Psoas muscle (tissue), 8 donors: ENCODE data around the gene CLIC5. TPM values are rescaled to one million over a fixed set of nuclear protein-coding genes. Genes with fewer than 3 reads are reported as not detected.

Experiments
- ATAC-seq, 4 donors: fragments of 200-7000 bp; cut with Tn5 transposase; one replicate each; pipeline ENCODE4 v1.9.1; 2020; ENCODE audit warnings: moderate library complexity in 3 of 4, mild to moderate bottlenecking in 2 of 4
- DNase-seq, 2 donors: peaks; one replicate each; pipeline ENCODE4 v3.0.0-alpha.2; 2020
- H3K27ac ChIP-seq: fragments of 200-600 bp; one replicate; pipeline ENCODE4 v1.8.0; 2022
- H3K27me3 ChIP-seq, 3 donors: fragments of 200-600 bp in 1 of 3; one replicate each; pipeline versions ENCODE4 v1.6.1 to v1.8.0; 2013 to 2022; ENCODE audit warnings: low read length in 2 of 3, mild to moderate bottlenecking in 2 of 3, moderate library complexity in 1 of 3; ENCODE audit not compliant: insufficient read depth in 3 of 3
- H3K36me3 ChIP-seq, 2 donors: fragments of 200-600 bp in 1 of 2; one replicate each; pipeline versions ENCODE4 v1.6.1 to v1.8.0; 2013 to 2022; ENCODE audit warnings: low read depth in 1 of 2, mild to moderate bottlenecking in 1 of 2, moderate library complexity in 1 of 2; ENCODE audit not compliant: insufficient read depth in 1 of 2
- H3K4me1 ChIP-seq: fragments of 200-600 bp; one replicate; pipeline ENCODE4 v1.8.0; 2022
- H3K4me3 ChIP-seq: fragments of 200-600 bp; one replicate; pipeline ENCODE4 v1.8.0; 2022; ENCODE audit warnings: mild to moderate bottlenecking
- H3K9me3 ChIP-seq: fragments of 200-600 bp; one replicate; pipeline ENCODE4 v1.8.0; 2022
- CTCF ChIP-seq: fragments of 200-600 bp; IDR thresholded peaks from one replicate; pipeline ENCODE4 v1.8.0; 2022; ENCODE audit warnings: antibody characterized with exemption
- WGBS, 3 donors: extraction: QIAGEN DNeasy Blood & Tissue Kit; methylation state at CpG; one replicate each; pipeline versions ENCODE4 v1.1.6 to v1.1.7; 2013; 5-methylcytosine and 5-hydroxymethylcytosine counted together
- intact Hi-C, 2 donors: fragments of 100-400 bp; cut with DNase I; formaldehyde crosslinking; loops; one replicate each; pipeline versions ENCODE4 v1.11.0 to v1.14.2; 2022
- polyA plus RNA-seq, 3 donors: library from polyadenylated mRNA; stranded (reverse); fragments of 200-250 nt; gene quantifications; one replicate each; pipeline ENCODE4 v1.2.3, GENCODE V29; 2013
- total RNA-seq, 4 donors: library from RNA; stranded (reverse); fragmentation: NEBNext Ultra II Directional in 2 of 4; extraction: Animal tissue kit (Norgen Biotek cat#: 25700) in 2 of 4; gene quantifications; one replicate each; pipeline versions ENCODE4 v1.2.1 to v1.2.4, GENCODE V29; 2021 to 2023
- donor health status: healthy with polysubstance abuse.
- donor health status: DM: no; HTN: no; CAD: no; lungs with moderate emphysema.
- donor health status: Bipolar disorder and iron deficiency.
- donor health status: healthy.
- donor health status: DM: yes; HTN: yes; CAD: no.
- donor health status: DM: no; HTN: no; CAD: no.
- donor health status: DM: no; HTN: no; CAD: no.
- donor health status: DM: yes; HTN: yes; CAD: no.

Gene CLIC5
- total and polyA plus RNA-seq, 7 donors: 30.2 to 285 (median 166) TPM

- no peaks in the 10 kb centered on the region for H3K27me3 ChIP-seq
- TF ChIP-seq CTCF: no peak
- H3K9me3 ChIP-seq: no peaks in the 10 kb centered on the region
- H3K4me1 ChIP-seq: peaks cover 23% of the 10 kb centered on the region
- intact Hi-C loops: no loop called here
- ATAC-seq (peak; percentile 62 to 83 (median 79)), DNase-seq (no peak)
- H3K27ac ChIP-seq: peak overlapping the region; percentile 46
- H3K4me3 ChIP-seq: no peak overlapping the region
- 42 to 61% (median 47%) methylated on average over 5 of the region's 5 CpGs for WGBS, 3 donors
- peaks cover 0 to 35% of the 10 kb centered on the region in 2 donors for H3K36me3 ChIP-seq
Observed at GRCh38 chr6:45916692-45917091, 99.0 kb downstream of the CLIC5 start.

GRCh38 chr6:45915780-45916468 is 99.7 kb downstream of the CLIC5 start:
- intact Hi-C loops: no loop called here
- Histone ChIP-seq H3K4me3 (no peak overlapping the region), H3K27me3 (no peaks in the 10 kb centered on the region), H3K36me3 (peaks cover 0 to 41% of the 10 kb centered on the region in 2 donors), H3K9me3 (no peaks in the 10 kb centered on the region), H3K27ac (no peak overlapping the region), H3K4me1 (peaks cover 22% of the 10 kb centered on the region)
- 92 to 97% (median 96%) methylated on average over 3 of the region's 3 CpGs for WGBS, 3 donors
- DNase-seq (no peak), ATAC-seq (no peak)
- TF ChIP-seq CTCF: no peak

GRCh38 chr6:45911691-45912090 is 104.0 kb downstream of the CLIC5 start:
- no peaks in the 10 kb centered on the region for H3K27me3 ChIP-seq
- TF ChIP-seq CTCF: no peak
- no peak overlapping the region for H3K4me3 ChIP-seq
- H3K9me3 ChIP-seq: no peaks in the 10 kb centered on the region
- 73 to 83% (median 75%) methylated on average over 7 of the region's 7 CpGs for WGBS, 3 donors
- peaks cover 7% of the 10 kb centered on the region for H3K4me1 ChIP-seq
- intact Hi-C loops: no loop called here
- H3K27ac ChIP-seq: no peak overlapping the region
- no peak for ATAC-seq
- peaks cover 4 to 63% of the 10 kb centered on the region in 2 donors for H3K36me3 ChIP-seq
- DNase-seq: no peak

GRCh38 chr6:45903959-45904358 is 111.7 kb downstream of the CLIC5 start:
- DNase-seq (no peak), ATAC-seq (no peak)
- WGBS, 3 donors: 92 to 97% (median 94%) methylated on average over 1 of the region's 1 CpG
- H3K27me3 ChIP-seq: no peaks in the 10 kb centered on the region
- peaks cover 40% of the 10 kb centered on the region for H3K4me1 ChIP-seq
- no peak for TF ChIP-seq CTCF
- H3K27ac ChIP-seq: no peak overlapping the region
- H3K9me3 ChIP-seq: no peaks in the 10 kb centered on the region
- intact Hi-C loops: no loop called here
- no peak overlapping the region for H3K4me3 ChIP-seq
- H3K36me3 ChIP-seq: peaks cover 0 to 41% of the 10 kb centered on the region in 2 donors

GRCh38 chr6:45902984-45903383 is 112.7 kb downstream of the CLIC5 start:
- peaks cover 0 to 44% of the 10 kb centered on the region in 2 donors for H3K36me3 ChIP-seq

More at GRCh38 chr6:45902984-45903383, 112.7 kb downstream of the CLIC5 start:
- H3K27ac ChIP-seq: no peak overlapping the region
- no peaks in the 10 kb centered on the region for H3K27me3 ChIP-seq
- intact Hi-C loops: no loop called here
- no peak overlapping the region for H3K4me3 ChIP-seq
- DNase-seq (no peak), ATAC-seq (peak in 3 of 4 donors; percentile 38 to 73 (median 57))
- WGBS, 3 donors: 72 to 96% (median 90%) methylated on average over 15 of the region's 15 CpGs
- H3K4me1 ChIP-seq: peaks cover 40% of the 10 kb centered on the region
- no peaks in the 10 kb centered on the region for H3K9me3 ChIP-seq
- TF ChIP-seq CTCF: no peak
